Panc1 (cell line): ENCODE measurements around the gene ATRAID. TPM values are rescaled to one million over a fixed set of nuclear protein-coding genes. Genes with fewer than 3 reads are reported as not detected.
A peak's percentile ranks its signal among the peaks of the same experiment; 100 is the strongest.

Experiments used
- ATAC-seq: fragments of 200-7000 bp; cut with Tn5 transposase; 2 replicates; pipeline ENCODE4 v1.9.1; 2020; ENCODE audit warnings: mild to moderate bottlenecking, moderate library complexity
- BruUV-seq: library from RNA; stranded (reverse); fragments of 400-500 nt; replicated peaks from 2 replicates; lab custom pipeline; 2021; lab: Mats Ljungman, UMichigan
- CTCF ChIA-PET: fragments of 300-600 bp; sonication (Branson Sonifier 250); formaldehyde crosslinking; loops from one replicate; lab custom pipeline; 2022; ENCODE audit warnings: antibody characterized with exemption; lab: Charles Lee
- POLR2A ChIA-PET: fragments of 300-600 bp; sonication (Branson Sonifier 250); formaldehyde crosslinking; loops from one replicate; lab custom pipeline; 2022; ENCODE audit warnings: antibody characterized with exemption; lab: Charles Lee
- DNase-seq: peaks from one replicate; pipeline ENCODE4 v3.0.0-alpha.2; 2010; ENCODE audit warnings: low read depth, low spot score
- H3K27ac ChIP-seq: 2 replicates; pipeline ENCODE4 v1.5.1; 2011; ENCODE audit warnings: mild to moderate bottlenecking, low read length, inconsistent platforms
- H3K27me3 ChIP-seq: fragments of 200-500 bp; sonication (Bioruptor generic); 2 replicates; pipeline ENCODE4 v1.6.0; 2014; ENCODE audit warnings: low read length, inconsistent platforms; ENCODE audit not compliant: control insufficient read depth, insufficient read depth
- H3K36me3 ChIP-seq: fragments of 200-500 bp; sonication (Bioruptor generic); 2 replicates; pipeline ENCODE4 v1.5.1; 2014; ENCODE audit warnings: inconsistent platforms, mild to moderate bottlenecking, low read length, moderate library complexity; ENCODE audit not compliant: control insufficient read depth, insufficient read depth
- H3K4me1 ChIP-seq: 2 replicates; pipeline ENCODE4 v1.5.1; 2011; ENCODE audit warnings: inconsistent platforms, mild to moderate bottlenecking, low read length, moderate library complexity; ENCODE audit not compliant: control insufficient read depth, insufficient read depth
- H3K4me3 ChIP-seq, 2 experiments: 2 replicates each; pipeline ENCODE4 v1.5.1; 2011 to 2012; ENCODE audit warnings: low read depth in 2 of 2, low read length in 2 of 2, mild to moderate bottlenecking in 2 of 2, inconsistent platforms in 1 of 2, moderate library complexity in 1 of 2
- H3K9me3 ChIP-seq: fragments of 200-500 bp; sonication (Bioruptor generic); 2 replicates; pipeline ENCODE4 v1.5.1; 2014; ENCODE audit warnings: low read depth, mild to moderate bottlenecking, inconsistent platforms, low read length, moderate library complexity; ENCODE audit not compliant: control insufficient read depth, insufficient read depth
- CTCF ChIP-seq: fragments of 450-650 bp; IDR thresholded peaks from 2 replicates; pipeline ENCODE4 v1.5.1; 2017; ENCODE audit warnings: mild to moderate bottlenecking
- POLR2AphosphoS5 ChIP-seq: IDR thresholded peaks from 2 replicates; pipeline ENCODE4 v1.6.1; 2012; ENCODE audit warnings: mild to moderate bottlenecking, low read depth, low read length, moderate library complexity
- REST ChIP-seq, 2 experiments: IDR thresholded peaks; 2 replicates each; pipeline ENCODE4 v1.6.1; 2011 to 2012; ENCODE audit warnings: low read depth in 2 of 2, control low read depth in 1 of 2, low read length in 1 of 2, mild to moderate bottlenecking in 1 of 2, moderate library complexity in 1 of 2; ENCODE audit not compliant: insufficient read depth in 1 of 2
- SIN3A ChIP-seq: IDR thresholded peaks from 2 replicates; pipeline ENCODE4 v1.6.1; 2012; ENCODE audit warnings: low read depth, mild to moderate bottlenecking, low read length, moderate library complexity, borderline replicate concordance; ENCODE audit not compliant: insufficient read depth
- TCF7L2 ChIP-seq: IDR thresholded peaks from 2 replicates; pipeline ENCODE4 v1.6.1; 2011; ENCODE audit warnings: mild to moderate bottlenecking, low read depth, low read length, inconsistent platforms
- in situ Hi-C: cut with HindIII; loops from 2 replicates; pipeline ENCODE4 v1.10.0; 2016; ENCODE audit warnings: low sequenced_read_pairs, low pct_unique_long_range_greater_than_20kb
- intact Hi-C: fragments of 100-400 bp; cut with micrococcal nuclease; formaldehyde crosslinking; loops from one replicate; pipeline ENCODE4 v1.10.0; 2022; ENCODE audit not compliant: unreplicated experiment
- total RNA-seq: library from RNA; stranded (reverse); gene quantifications from one replicate; pipeline ENCODE4 v1.2.1, GENCODE V29; 2021; ENCODE audit not compliant: unreplicated experiment

ATRAID gene
- total RNA-seq, 1 experiment from 2014 or later = 111 TPM

DNA sequence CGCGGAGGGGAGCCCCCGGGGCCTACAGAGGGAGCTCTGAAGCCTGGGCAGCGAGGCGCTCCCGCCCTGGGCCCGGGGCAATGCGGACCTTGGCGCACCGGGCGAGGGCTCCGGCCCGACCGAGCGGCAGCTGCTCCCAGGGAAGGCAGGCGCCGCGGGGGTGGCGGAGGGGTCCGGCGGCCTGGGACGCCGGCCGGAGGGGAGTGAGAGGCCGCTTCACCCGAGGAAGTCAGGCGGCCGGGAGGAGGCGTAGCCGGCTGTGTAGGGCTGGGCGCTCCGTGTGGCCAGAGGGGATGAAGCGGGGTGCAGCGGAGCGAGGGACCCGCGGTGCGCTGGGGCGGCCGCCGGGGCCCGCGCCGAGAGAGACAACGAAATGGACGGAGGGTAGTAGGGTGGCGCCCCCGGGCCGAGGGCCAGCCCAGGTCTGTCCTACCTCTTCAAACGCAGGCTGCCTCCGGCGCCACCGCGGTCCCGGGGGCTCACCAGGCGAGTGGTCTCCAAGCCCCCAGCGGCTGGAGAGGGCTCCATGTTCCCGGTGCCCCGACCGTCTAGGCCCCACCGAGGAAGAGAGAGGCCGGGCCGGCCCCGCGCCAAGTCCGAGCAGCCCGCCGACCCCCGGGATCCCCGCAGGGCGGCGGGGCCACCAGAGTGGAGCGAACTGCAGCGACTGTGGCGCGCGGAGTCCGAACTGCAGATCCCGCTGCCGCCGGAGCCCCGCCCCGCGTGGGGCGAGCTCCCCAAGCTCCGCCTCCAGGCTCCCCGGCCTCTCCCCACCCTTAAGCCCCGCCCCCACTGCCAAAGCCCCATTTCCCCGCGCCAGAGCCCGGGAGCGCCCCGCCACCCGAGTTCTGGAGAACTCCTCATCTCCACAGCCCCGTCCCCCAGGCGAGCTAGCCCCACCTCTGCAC, 50.8 kb downstream of the ATRAID start, which contains the start of gene SLC30A3:
TSS of gene SLC30A3 (minus strand) at position 669 of the 908 bp plus-strand sequence. CDS start at position 528, 141 bp downstream.
- Histone ChIP-seq H3K36me3 (no peaks in the 10 kb centered on the region), H3K27me3 (peaks cover 27% of the 10 kb centered on the region), H3K9me3 (no peaks in the 10 kb centered on the region), H3K4me3 (peak within 1 kb of the TSS; percentile 43 to 51), H3K27ac (no peak within 1 kb of the TSS), H3K4me1 (peaks cover 7% of the 10 kb centered on the region)
- ATAC-seq (peak; percentile 70), DNase-seq (no peak)
- BruUV-seq = no TSS peak
- POLR2A ChIA-PET = no interaction called here
- CTCF ChIA-PET = interaction anchor here (0.6 to 1.0 kb wide), 3 partner anchors 18 to 452 kb away, joined by 3 to 8 read pairs (median 5); no protein-coding TSS in a partner anchor
- in situ Hi-C loops (no loop called here), intact Hi-C loops (no loop called here)
- no peak for TF ChIP-seq SIN3A

DNA sequence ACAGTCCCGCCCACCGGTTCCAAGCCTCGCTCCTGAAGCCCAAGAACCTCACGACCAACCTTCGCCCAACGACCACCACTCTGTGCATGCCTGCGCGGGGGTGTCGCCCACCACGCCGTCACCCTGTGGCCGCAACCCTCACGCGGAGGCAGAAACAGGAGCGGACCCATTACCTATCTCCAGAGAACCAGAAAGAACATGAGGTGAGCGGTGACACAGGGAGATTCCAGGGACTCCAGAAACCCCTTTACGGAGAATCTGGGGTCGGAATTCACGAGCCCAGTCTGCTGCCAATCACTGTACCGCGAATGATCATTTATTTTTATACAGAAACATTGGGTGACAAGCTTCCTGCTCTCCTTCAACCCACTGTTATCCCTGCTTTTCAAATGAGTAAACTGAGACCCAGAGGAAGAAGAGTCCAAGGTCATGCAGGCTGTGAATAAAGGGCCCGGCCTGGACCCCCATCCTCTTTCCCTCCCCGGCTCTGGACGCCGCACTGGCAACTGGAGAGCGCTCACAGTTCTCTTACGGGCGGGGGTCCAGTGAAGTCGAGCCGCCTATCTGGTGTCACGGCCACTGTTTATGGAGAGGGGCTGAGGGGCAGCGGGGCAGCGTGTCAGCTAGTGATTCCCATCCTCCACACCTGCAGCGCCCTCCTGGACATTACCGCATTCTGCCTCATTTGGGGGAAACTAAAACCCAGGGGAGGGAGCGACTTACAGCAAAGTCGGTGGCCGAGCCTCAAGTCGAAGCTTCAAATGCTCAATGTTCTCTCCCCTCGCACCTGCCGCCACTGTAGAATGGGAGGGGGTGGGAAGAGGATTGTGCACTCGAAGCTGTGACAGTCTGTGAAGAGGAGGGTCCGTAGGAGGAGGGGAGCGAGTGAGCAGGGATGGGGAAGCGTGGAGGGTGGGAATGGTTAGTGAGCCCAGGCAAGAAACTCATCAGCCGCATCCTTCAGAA, 51.7 kb downstream of the ATRAID start:
- Histone ChIP-seq H3K9me3 (no peaks in the 10 kb centered on the region), H3K4me1 (peaks cover 7% of the 10 kb centered on the region), H3K27me3 (peaks cover 27% of the 10 kb centered on the region), H3K4me3 (peak overlapping the region; percentile 43 to 51), H3K27ac (no peak overlapping the region), H3K36me3 (no peaks in the 10 kb centered on the region)
- DNase-seq (no peak), ATAC-seq (no peak)
- in situ Hi-C loops (no loop called here), intact Hi-C loops (no loop called here)
- TF ChIP-seq REST (IDR thresholded peaks at IDR 0.05; ENCODE audit: insufficient read depth in 1 of 2, low read depth in 2 of 2, low read length in 1 of 2) (no peak), CTCF (no peak), POLR2AphosphoS5 (no peak), TCF7L2 (no peak), SIN3A (no peak)
- POLR2A ChIA-PET = interaction anchor here (0.5 kb wide), 1 partner anchor 9 kb away, joined by 3 read pairs; no protein-coding TSS in a partner anchor
- no TSS peak for BruUV-seq
- CTCF ChIA-PET = interaction anchor here (0.6 to 1.0 kb wide), 3 partner anchors 17 to 453 kb away, joined by 3 to 8 read pairs (median 5); no protein-coding TSS in a partner anchor
